ENCODE results near the gene TSG101.

Gene TSG101

DNA sequence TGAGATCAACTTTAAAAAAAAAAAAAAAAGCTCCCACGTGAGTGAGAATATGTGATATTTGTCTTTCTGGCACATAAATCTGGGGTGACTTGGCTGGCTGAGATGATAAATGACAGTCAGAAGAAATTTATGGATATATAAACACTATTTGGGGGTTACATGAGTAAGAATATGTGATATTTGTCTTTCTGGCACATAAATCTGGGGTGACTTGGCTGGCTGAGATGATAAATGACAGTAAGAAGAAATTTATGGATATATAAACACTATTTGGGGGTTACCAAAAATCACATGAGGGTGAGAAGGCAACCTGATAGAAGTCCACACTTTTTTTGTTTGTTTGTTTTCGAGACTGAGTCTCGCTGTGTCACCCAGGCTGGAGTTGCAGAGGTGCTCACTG is 6.6 kb upstream of the TSG101 start:
- POLR2A ChIA-PET: no interaction called here
- CTCF ChIA-PET: interaction anchor here (0.6 to 0.8 kb wide), 4 partner anchors 118 to 935 kb away, joined by 3 to 9 read pairs (median 4); no protein-coding TSS in a partner anchor
- Histone ChIP-seq H3K4me3 (ENCODE audit: low read depth, low read length) (no peak overlapping the region), H3K27ac (ENCODE audit: extremely low read depth, low read depth, low read length) (no peak overlapping the region), H3K4me1 (ENCODE audit: control insufficient read depth, insufficient read depth, low read length) (peaks cover 2% of the 10 kb centered on the region; the same call in 1 of the 2 replicates), H3K9me3 (ENCODE audit: control insufficient read depth, insufficient read depth, low read depth, low read length) (no peaks in the 10 kb centered on the region), H3K36me3 (ENCODE audit: control insufficient read depth in 2 of 2, insufficient read depth in 1 of 2, low read length in 2 of 2) (no peaks in the 10 kb centered on the region)
- TF ChIP-seq ZNF169 (tag by site-specific recombination; IDR thresholded peaks at IDR 0.05): no peak
- TF ChIP-seq ZNF48 (tag by site-specific recombination; IDR thresholded peaks at IDR 0.05): no peak
- no peak for TF ChIP-seq GFI1B (tag by site-specific recombination; IDR thresholded peaks at IDR 0.05)
- TF ChIP-seq HOXD13 (CRISPR knock-in tag; IDR thresholded peaks at IDR 0.05; ENCODE audit: borderline replicate concordance): no peak
- TF ChIP-seq, protein P1, sequence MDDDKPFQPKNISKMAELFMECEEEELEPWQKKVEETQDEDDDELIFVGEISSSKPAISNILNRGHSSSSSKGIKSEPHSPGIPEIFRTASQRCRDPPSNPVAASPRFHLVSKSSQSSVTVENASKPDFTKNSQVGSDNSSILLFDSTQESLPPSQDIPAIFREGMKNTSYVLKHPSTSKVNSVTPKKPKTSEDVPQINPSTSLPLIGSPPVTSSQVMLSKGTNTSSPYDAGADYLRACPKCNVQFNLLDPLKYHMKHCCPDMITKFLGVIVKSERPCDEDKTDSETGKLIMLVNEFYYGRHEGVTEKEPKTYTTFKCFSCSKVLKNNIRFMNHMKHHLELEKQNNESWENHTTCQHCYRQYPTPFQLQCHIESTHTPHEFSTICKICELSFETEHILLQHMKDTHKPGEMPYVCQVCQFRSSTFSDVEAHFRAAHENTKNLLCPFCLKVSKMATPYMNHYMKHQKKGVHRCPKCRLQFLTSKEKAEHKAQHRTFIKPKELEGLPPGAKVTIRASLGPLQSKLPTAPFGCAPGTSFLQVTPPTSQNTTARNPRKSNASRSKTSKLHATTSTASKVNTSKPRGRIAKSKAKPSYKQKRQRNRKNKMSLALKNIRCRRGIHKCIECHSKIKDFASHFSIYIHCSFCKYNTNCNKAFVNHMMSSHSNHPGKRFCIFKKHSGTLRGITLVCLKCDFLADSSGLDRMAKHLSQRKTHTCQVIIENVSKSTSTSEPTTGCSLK (tag by site-specific recombination; IDR thresholded peaks at IDR 0.05): no peak
- TF ChIP-seq ZNF791 (tag by site-specific recombination; IDR thresholded peaks at IDR 0.05): no peak
- TF ChIP-seq ZBTB48 (tag by site-specific recombination; IDR thresholded peaks at IDR 0.05): no peak
- TF ChIP-seq, protein P2, sequence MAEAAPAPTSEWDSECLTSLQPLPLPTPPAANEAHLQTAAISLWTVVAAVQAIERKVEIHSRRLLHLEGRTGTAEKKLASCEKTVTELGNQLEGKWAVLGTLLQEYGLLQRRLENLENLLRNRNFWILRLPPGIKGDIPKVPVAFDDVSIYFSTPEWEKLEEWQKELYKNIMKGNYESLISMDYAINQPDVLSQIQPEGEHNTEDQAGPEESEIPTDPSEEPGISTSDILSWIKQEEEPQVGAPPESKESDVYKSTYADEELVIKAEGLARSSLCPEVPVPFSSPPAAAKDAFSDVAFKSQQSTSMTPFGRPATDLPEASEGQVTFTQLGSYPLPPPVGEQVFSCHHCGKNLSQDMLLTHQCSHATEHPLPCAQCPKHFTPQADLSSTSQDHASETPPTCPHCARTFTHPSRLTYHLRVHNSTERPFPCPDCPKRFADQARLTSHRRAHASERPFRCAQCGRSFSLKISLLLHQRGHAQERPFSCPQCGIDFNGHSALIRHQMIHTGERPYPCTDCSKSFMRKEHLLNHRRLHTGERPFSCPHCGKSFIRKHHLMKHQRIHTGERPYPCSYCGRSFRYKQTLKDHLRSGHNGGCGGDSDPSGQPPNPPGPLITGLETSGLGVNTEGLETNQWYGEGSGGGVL (tag by site-specific recombination; IDR thresholded peaks at IDR 0.05): no peak
- TF ChIP-seq PRDM1 (tag by site-specific recombination; IDR thresholded peaks at IDR 0.05): no peak
- TF ChIP-seq WT1 (tag by site-specific recombination; IDR thresholded peaks at IDR 0.05): no peak
- no peak for TF ChIP-seq ZNF214 (tag by site-specific recombination; IDR thresholded peaks at IDR 0.05; ENCODE audit: borderline replicate concordance)
- TF ChIP-seq ZNF423 (tag by site-specific recombination; IDR thresholded peaks at IDR 0.05): no peak
- TF ChIP-seq ZNF211 (tag by site-specific recombination; IDR thresholded peaks at IDR 0.05; ENCODE audit: low read depth): no peak
- TF ChIP-seq KLF16 (tag by site-specific recombination; IDR thresholded peaks at IDR 0.05): no peak
- TF ChIP-seq BCL11B (tag by site-specific recombination; IDR thresholded peaks at IDR 0.05; ENCODE audit: low read depth): no peak
- TF ChIP-seq ZFP37 (tag by site-specific recombination; IDR thresholded peaks at IDR 0.05): no peak
- TF ChIP-seq, protein P3, sequence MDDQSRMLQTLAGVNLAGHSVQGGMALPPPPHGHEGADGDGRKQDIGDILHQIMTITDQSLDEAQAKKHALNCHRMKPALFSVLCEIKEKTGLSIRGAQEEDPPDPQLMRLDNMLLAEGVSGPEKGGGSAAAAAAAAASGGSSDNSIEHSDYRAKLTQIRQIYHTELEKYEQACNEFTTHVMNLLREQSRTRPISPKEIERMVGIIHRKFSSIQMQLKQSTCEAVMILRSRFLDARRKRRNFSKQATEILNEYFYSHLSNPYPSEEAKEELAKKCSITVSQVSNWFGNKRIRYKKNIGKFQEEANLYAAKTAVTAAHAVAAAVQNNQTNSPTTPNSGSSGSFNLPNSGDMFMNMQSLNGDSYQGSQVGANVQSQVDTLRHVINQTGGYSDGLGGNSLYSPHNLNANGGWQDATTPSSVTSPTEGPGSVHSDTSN (CRISPR knock-in tag; IDR thresholded peaks at IDR 0.05): no peak
- no peak for TF ChIP-seq ZNF335 (tag by site-specific recombination; conservative IDR thresholded peaks at IDR 0.05)
- TF ChIP-seq MEIS1 (CRISPR knock-in tag; IDR thresholded peaks at IDR 0.05; ENCODE audit: borderline replicate concordance): no peak
- TF ChIP-seq ZBTB1 (tag by site-specific recombination; IDR thresholded peaks at IDR 0.05): no peak

DNA sequence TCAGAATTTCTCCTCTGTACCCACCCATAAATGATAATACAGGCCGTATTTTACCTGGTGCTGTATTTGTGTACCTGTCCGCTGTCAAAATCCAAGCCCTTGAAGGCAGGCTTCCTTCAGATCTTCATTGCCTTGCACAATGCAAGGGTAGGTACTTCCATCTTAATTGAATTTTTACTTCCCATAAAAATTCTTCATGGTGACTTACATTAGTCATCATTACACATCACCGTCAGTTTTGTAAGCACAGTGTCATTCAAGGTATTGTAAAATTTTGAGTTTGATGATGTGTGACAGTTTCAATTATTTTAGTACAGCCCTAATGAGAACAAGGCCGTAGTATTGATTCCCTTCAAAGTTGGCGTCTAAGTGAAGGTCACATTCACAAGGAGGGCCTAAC is 770 bp upstream of the TSG101 start:
- CTCF ChIA-PET: interaction anchor here (0.8 kb wide), 2 partner anchors 13 to 25 kb away, joined by 3 read pairs; no protein-coding TSS in a partner anchor
- peaks cover 3 to 5% of the 10 kb centered on the region in 2 experiments; a peak in 2 of 3 replicates for H3K36me3 ChIP-seq (ENCODE audit: control insufficient read depth in 2 of 2, insufficient read depth in 1 of 2, low read length in 2 of 2)
- TF ChIP-seq, protein P4, sequence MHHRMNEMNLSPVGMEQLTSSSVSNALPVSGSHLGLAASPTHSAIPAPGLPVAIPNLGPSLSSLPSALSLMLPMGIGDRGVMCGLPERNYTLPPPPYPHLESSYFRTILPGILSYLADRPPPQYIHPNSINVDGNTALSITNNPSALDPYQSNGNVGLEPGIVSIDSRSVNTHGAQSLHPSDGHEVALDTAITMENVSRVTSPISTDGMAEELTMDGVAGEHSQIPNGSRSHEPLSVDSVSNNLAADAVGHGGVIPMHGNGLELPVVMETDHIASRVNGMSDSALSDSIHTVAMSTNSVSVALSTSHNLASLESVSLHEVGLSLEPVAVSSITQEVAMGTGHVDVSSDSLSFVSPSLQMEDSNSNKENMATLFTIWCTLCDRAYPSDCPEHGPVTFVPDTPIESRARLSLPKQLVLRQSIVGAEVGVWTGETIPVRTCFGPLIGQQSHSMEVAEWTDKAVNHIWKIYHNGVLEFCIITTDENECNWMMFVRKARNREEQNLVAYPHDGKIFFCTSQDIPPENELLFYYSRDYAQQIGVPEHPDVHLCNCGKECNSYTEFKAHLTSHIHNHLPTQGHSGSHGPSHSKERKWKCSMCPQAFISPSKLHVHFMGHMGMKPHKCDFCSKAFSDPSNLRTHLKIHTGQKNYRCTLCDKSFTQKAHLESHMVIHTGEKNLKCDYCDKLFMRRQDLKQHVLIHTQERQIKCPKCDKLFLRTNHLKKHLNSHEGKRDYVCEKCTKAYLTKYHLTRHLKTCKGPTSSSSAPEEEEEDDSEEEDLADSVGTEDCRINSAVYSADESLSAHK (tag by site-specific recombination; IDR thresholded peaks at IDR 0.05): peak; percentile 38; the same call in 1 of the 2 replicates
- no peak for TF ChIP-seq ZIC2 (tag by site-specific recombination; IDR thresholded peaks at IDR 0.05)
- TF ChIP-seq, protein P5, sequence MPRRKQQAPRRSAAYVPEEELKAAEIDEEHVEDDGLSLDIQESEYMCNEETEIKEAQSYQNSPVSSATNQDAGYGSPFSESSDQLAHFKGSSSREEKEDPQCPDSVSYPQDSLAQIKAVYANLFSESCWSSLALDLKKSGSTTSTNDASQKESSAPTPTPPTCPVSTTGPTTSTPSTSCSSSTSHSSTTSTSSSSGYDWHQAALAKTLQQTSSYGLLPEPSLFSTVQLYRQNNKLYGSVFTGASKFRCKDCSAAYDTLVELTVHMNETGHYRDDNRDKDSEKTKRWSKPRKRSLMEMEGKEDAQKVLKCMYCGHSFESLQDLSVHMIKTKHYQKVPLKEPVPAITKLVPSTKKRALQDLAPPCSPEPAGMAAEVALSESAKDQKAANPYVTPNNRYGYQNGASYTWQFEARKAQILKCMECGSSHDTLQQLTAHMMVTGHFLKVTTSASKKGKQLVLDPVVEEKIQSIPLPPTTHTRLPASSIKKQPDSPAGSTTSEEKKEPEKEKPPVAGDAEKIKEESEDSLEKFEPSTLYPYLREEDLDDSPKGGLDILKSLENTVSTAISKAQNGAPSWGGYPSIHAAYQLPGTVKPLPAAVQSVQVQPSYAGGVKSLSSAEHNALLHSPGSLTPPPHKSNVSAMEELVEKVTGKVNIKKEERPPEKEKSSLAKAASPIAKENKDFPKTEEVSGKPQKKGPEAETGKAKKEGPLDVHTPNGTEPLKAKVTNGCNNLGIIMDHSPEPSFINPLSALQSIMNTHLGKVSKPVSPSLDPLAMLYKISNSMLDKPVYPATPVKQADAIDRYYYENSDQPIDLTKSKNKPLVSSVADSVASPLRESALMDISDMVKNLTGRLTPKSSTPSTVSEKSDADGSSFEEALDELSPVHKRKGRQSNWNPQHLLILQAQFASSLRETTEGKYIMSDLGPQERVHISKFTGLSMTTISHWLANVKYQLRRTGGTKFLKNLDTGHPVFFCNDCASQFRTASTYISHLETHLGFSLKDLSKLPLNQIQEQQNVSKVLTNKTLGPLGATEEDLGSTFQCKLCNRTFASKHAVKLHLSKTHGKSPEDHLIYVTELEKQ (tag by site-specific recombination; IDR thresholded peaks at IDR 0.05; ENCODE audit: borderline replicate concordance): no peak

More for the DNA sequence above, 770 bp upstream of the TSG101 start:
- Histone ChIP-seq H3K4me1 (ENCODE audit: control insufficient read depth, insufficient read depth, low read length) (peaks cover 2% of the 10 kb centered on the region; the same call in 1 of the 2 replicates), H3K27ac (ENCODE audit: extremely low read depth, low read depth, low read length) (peak overlapping the region; percentile 76), H3K9me3 (ENCODE audit: control insufficient read depth, insufficient read depth, low read depth, low read length) (no peaks in the 10 kb centered on the region), H3K4me3 (ENCODE audit: low read depth, low read length) (peak overlapping the region; percentile 94)
- POLR2A ChIA-PET: interaction anchor here (1.1 to 2.2 kb wide), 8 partner anchors 9 to 284 kb away, joined by 3 to 34 read pairs (median 4); partner anchors contain the start of genes LDHA and SPTY2D1
